A549 treated with ZK216348 at 1 μM for 4 hours (cell line): Measurements from ENCODE around the gene CTSF. TPM values are rescaled to one million over a fixed set of nuclear protein-coding genes. Genes with fewer than 3 reads are reported as not detected.

ENCODE experiments used
- total RNA-seq: library from RNA; stranded (reverse); fragments of 200-300 nt; extraction: Qiagen RNA extraction; gene quantifications from 5 replicates; pipeline ENCODE4 v1.2.3, GENCODE V29; 2022; ENCODE audit warnings: low read depth

CTSF gene
- 27.1 to 40.9 TPM (median 32.9 TPM) in 5 replicates for total RNA-seq

DNA sequence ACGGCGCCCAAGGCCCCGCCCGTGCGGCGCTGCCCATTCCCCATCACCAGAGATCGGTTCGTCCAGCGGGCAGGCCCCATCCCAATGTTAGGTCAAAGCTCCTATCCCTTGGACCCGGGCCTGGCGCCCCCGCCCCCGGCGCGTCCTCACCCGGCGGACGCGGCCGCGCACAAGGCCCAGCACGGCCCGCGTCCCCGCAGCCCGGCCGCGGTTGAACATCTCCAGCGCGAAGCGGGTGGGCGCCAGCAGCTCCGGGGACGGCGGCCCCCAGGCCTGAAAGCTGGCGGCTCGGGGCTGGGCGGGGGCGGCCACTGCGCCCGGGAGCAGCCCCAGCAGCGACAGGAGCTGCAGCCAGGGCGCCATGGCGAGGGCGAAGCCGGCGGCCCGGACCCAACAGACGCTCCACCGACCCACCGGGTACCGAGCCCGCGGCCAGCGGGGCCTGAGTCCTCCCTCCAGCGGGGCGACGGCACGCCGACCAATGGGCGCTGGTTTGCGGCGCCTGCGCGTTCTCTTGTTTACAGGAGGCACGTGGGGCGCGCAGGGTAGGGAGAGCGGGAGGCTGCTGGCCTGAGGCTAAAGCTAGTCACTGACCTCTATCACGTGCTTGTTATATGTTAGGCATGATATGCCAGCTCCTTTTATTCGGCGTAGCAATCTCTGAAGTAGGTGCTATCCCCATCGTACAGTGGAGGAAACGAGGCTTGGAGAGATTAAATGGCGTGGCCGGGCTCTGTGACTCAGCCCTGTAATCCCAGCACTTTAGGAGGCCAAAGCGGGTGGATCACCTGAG, at the start of gene CTSF:
CTSF (minus strand) TSS at position 483 of the 793 bp plus-strand sequence; CDS start at position 363, 120 bp downstream.

DNA sequence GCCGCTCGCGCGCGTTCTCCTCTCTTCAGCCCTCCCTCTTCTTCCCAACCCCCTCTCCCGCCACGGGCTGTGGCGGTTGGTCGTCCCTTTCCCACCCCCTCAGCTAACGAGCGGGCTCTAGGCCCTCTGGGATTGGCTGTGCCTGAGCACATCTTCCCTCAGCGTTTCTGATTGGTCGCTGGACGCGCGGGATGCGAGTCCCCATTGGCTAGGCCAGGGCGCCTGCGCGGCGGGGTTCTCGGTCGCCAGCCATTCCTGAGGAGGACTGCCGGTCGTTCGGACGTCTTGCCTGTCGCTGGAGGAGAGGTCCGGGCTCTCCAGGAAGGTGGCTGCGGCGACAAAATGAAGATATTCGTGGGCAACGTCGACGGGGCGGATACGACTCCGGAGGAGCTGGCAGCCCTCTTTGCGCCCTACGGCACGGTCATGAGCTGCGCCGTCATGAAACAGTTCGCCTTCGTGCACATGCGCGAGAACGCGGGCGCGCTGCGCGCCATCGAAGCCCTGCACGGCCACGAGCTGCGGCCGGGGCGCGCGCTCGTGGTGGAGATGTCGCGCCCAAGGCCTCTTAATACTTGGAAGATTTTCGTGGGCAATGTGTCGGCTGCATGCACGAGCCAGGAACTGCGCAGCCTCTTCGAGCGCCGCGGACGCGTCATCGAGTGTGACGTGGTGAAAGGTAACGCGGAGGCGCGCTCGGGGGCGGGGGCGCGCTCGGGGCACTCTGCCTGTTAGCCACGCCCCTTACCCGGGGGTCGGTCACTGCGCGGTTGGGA, 48.2 kb upstream of the CTSF start, which contains the start of gene RBM14:
RBM14 (plus strand) TSS at position 252 of the 776 bp plus-strand sequence; CDS start at position 343, 91 bp downstream.

DNA sequence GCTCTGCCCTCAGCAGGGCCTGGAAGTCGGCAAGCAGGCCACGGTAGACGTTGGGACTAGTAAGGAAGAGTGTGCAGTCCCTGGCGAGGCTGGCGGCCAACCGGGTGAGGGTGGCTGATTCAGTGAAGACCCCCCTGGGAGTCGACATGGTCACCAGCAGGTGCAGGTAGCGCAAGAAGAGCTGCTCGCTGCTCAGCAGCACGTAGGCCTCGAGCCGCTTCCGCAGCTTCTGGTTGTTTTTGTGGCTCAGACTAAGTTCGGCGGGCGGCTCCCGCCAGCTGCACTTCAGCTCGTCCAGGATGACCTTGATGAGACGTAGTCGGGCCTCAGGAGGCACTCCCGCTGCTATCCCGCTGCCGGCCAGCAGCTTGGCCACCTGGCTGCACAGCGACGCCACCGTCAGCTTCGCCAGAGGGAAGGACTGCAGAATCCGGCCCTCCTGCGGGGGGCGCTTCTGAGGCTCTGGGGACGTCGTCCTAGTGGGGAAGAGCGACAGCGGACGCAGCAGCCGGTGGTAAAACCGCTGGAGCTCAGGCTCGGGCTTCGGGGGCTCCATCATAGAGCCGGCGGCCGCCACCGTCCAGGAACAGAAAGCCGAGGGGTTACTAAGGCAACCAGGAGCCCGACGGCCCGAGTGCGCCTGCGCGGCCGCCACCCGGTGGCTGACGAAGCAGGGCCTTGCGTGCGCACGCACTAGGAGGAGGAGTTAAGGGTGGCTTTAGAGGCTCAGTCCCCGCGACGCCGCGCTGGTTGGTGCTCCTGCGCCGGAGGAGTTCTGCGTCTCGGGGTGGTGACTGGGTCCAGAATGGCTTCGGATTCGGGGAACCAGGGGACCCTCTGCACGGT, 24.3 kb upstream of the CTSF start, which contains the start of the genes CCDC87 and CCS:
CCDC87 (minus strand) TSS at position 607 of the 846 bp plus-strand sequence; CDS start at position 559, 48 bp downstream.
CCS (plus strand) TSS at position 729 of the 846 bp plus-strand sequence; CDS start at position 806, 77 bp downstream.

DNA sequence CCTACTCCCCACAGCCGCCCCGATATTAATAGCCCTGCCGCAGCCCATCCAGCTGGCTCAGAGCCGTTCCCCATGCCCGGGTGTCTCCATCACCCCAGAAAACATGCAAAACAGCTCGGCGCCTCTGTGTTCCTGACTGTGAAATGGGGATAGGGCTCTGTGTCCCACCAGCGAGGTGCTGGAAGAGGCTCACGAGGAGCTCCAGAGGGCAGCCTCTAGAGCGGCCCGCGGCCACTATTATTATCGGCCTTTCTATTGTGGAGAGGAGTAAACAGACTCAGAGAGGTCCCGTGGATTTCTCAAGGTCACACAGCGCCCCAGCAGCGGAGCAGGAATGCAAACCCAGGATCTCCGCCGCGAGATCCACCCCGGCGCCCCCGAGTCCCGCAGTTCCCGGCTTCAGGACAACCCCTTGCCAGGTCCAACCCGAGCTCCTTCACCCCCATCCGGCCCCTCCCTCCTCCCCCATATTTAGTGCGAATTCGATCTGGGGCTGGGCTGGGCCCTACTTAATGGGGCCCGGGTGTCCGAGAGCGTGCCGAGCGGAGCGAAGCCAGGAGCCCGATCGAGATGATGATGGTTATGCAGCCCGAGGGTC, 21.9 kb downstream of the CTSF start, which contains the start of gene ACTN3:
ACTN3 (plus strand) TSS at position 536 of the 598 bp plus-strand sequence; CDS start at position 571, 35 bp downstream.

DNA sequence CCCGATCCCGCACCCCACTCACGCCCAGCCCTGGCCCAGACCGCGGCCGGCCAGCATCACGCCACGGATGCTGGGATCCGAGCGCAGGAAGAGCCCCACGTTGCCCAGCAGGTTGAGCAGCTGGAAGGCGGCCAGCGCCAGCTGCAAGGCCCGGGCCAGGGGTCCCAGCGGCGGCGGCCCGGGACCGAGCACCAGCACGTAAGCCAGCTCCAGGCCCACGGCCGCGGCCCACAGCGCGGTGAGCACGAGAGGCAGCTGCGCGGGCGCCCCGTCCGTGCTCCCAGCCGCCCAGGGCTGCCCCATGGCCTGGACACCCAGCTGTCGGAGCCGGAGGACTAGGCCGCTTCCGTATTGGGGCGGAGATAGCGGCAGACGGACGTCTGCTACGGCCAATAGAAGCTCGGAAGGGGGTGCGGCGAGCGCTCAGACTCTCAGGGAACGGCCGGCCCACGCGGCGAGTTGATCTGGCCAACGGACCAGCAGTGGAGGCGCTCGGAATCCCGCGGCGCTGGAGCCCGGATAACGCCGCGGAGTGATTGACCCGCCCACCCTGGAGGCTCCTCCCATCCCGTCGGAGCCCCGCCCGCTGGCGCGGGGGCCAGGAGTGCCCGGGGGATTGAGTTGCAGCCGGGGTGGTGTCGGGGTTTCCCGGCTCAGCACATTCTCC, 22.6 kb downstream of the CTSF start, which contains the start of gene ZDHHC24:
ZDHHC24 (minus strand) TSS at position 348 of the 667 bp plus-strand sequence; CDS start at position 303, 45 bp downstream.

Other genes with a start within 250 kb of the CTSF start
- 26.3 to 36.8 TPM (median 35.7 TPM) in 5 replicates for gene RIN1, start 232.2 kb downstream of the CTSF start, total RNA-seq
- 68.8 to 102 TPM (median 87.9 TPM) in 5 replicates for gene BRMS1, start 223.5 kb downstream of the CTSF start, total RNA-seq
- 11.0 to 19.7 TPM (median 18.7 TPM) in 5 replicates for gene B4GAT1, start 221.0 kb downstream of the CTSF start, total RNA-seq
- 2.5 to 5.8 TPM (median 5.7 TPM) in 5 replicates for gene SLC29A2, start 196.8 kb downstream of the CTSF start, total RNA-seq
- gene NPAS4, start 147.6 kb downstream of the CTSF start, total RNA-seq: not detected in 5 replicates
- 81.3 to 121 TPM (median 106 TPM) in 5 replicates for gene MRPL11, start 129.8 kb downstream of the CTSF start, total RNA-seq
- gene PELI3, start 101.7 kb downstream of the CTSF start, total RNA-seq: 3.1 to 6.5 TPM (median 5.5 TPM) in 5 replicates
- gene DPP3, start 88.2 kb downstream of the CTSF start, total RNA-seq: 49.5 to 57.7 TPM (median 55.3 TPM) in 5 replicates
- gene BBS1, start 58.0 kb downstream of the CTSF start, total RNA-seq: 7.7 to 11.6 TPM (median 9.6 TPM) in 5 replicates
- gene ZDHHC24, start 22.6 kb downstream of the CTSF start, total RNA-seq: 5.8 to 15.5 TPM (median 14.5 TPM) in 5 replicates
- gene ACTN3, start 21.7 kb downstream of the CTSF start, total RNA-seq: 0.15 TPM in 1 of 5 replicates, not detected in the others
- gene CCDC87, start 24.5 kb upstream of the CTSF start, total RNA-seq: 0.55 to 0.85 TPM (median 0.79 TPM) in 5 replicates
- gene CCS, start 24.6 kb upstream of the CTSF start, total RNA-seq: 22.1 to 34.1 TPM (median 30.4 TPM) in 5 replicates
- 60.9 to 78.4 TPM (median 72.6 TPM) in 5 replicates for gene RBM14, start 48.0 kb upstream of the CTSF start, total RNA-seq
- 132 to 155 TPM (median 137 TPM) in 5 replicates for gene RBM4, start 70.1 kb upstream of the CTSF start, total RNA-seq
- 15.4 to 24.4 TPM (median 21.5 TPM) in 5 replicates for gene RBM4B, start 109.3 kb upstream of the CTSF start, total RNA-seq
- gene SPTBN2, start 160.6 kb upstream of the CTSF start, total RNA-seq: 9.3 to 14.5 TPM (median 10.5 TPM) in 5 replicates